ENCODE measurements around the gene ALDH18A1. TPM values are rescaled to one million over a fixed set of nuclear protein-coding genes. Genes with fewer than 3 reads are reported as not detected.
A peak's percentile ranks its signal among the peaks of the same experiment; 100 is the strongest.

Gene ALDH18A1
- total and polyA plus RNA-seq, 2 of the 8 experiments (the other 6 are each of a cell fraction or from before 2014, with no cell fraction given), result 59.6 to 128 TPM

GRCh38 chr10:95693668-95694534, 37.4 kb upstream of the ALDH18A1 start, which contains the start of gene TCTN3:
TCTN3 (minus strand) TSS chr10:95693927; CDS start chr10:95693899, 28 bp downstream.
- peaks cover 0 to 2% of the 10 kb centered on the region in 2 experiments for H4K20me1 ChIP-seq (replicated peaks in 1 of 2; ENCODE audit: control insufficient read depth in 1 of 2, insufficient read depth in 2 of 2, low read length in 2 of 2)
- 0 out of 2 replicates have a peak within 1 kb of the TSS, but pooled peaks have one; percentile 72 for H2BK15ac ChIP-seq (ENCODE audit: low read length)
- H3K27me3 ChIP-seq (replicated peaks in 1 of 4; ENCODE audit: control insufficient read depth in 3 of 4, extremely low read depth in 1 of 4, insufficient read depth in 3 of 4, low read length in 3 of 4), result no peaks in the 10 kb centered on the region
- no peak within 1 kb of the TSS for H2AK5ac ChIP-seq (ENCODE audit: low read depth, low read length)
- peak within 1 kb of the TSS; percentile 76 for H4K91ac ChIP-seq (replicated peaks; ENCODE audit: insufficient read length, low read length)
- WGBS, 2 experiments (ENCODE audit: extremely low coverage in 1 of 2, insufficient coverage in 1 of 2, insufficient read length in 1 of 2, insufficient replicate concordance in 2 of 2, low coverage in 1 of 2, low lambda C conversion rate in 2 of 2, missing lambda C conversion rate in 1 of 2), result 1% methylated on average over 53 of the region's 53 CpGs; no CpG with 5 or more reads in 1 of the 2 experiments
- H3K79me2 ChIP-seq (ENCODE audit: control insufficient read depth in 1 of 2, insufficient read depth in 2 of 2, low read length in 2 of 2), result peaks cover 0 to 21% of the 10 kb centered on the region in 2 experiments; a peak in 2 of 4 replicates
- POLR2A ChIA-PET (ENCODE audit: partially characterized antibody), result interaction anchor here (0.6 to 1.9 kb wide), 5 partner anchors 15 to 436 kb away, joined by 3 to 6 read pairs (median 4); partner anchors contain the start of gene ZNF518A
- peak within 1 kb of the TSS; percentile 92; the same call in 1 of the 2 replicates for H4K8ac ChIP-seq (ENCODE audit: extremely low read depth, insufficient read depth, low read length)
- H3K27ac ChIP-seq (ENCODE audit: low read depth, low read length), result peak within 1 kb of the TSS; percentile 82
- no peak within 1 kb of the TSS for H3K23ac ChIP-seq (ENCODE audit: insufficient read length)
- H3K4me1 ChIP-seq (replicated peaks in 1 of 4; ENCODE audit: control insufficient read depth in 3 of 4, insufficient read depth in 4 of 4, low read length in 3 of 4), result peaks cover 0 to 3% (median 1%) of the 10 kb centered on the region in 4 experiments; a peak in 2 of 7 replicates
- CTCF ChIA-PET (ENCODE audit: partially characterized antibody), result interaction anchor here (0.5 to 6.4 kb wide), 67 partner anchors 9 to 536 kb away, joined by 3 to 238 read pairs (median 4); partner anchors contain the start of genes CC2D2B and ENTPD1
- peaks cover 2% of the 10 kb centered on the region; the same call in 1 of the 2 replicates for H3K79me1 ChIP-seq (ENCODE audit: low read depth, low read length)
- H2AFZ ChIP-seq (ENCODE audit: low read length), result peak within 1 kb of the TSS; percentile 72; the same call in 1 of the 2 replicates
- DNase-seq (ENCODE audit: low read depth in 1 of 2, low spot score in 2 of 2) (peak; percentile 95 to 97), FAIRE-seq (peak; percentile 97)
- H3K56ac ChIP-seq (replicated peaks; ENCODE audit: insufficient read length, low read depth, low read length), result peak within 1 kb of the TSS; percentile 80
- H3K18ac ChIP-seq (ENCODE audit: extremely low read depth, low read length), result peak within 1 kb of the TSS; percentile 86; the same call in 1 of the 2 replicates
- no peak within 1 kb of the TSS for H2BK120ac ChIP-seq (replicated peaks; ENCODE audit: low read depth, low read length)
- H4K5ac ChIP-seq (ENCODE audit: insufficient read length, low read depth, low read length), result peak within 1 kb of the TSS; percentile 73
- H2BK12ac ChIP-seq (ENCODE audit: low read depth, low read length), result no peak within 1 kb of the TSS
- peaks cover 7% of the 10 kb centered on the region for H3K23me2 ChIP-seq (ENCODE audit: low read depth, low read length)
- no peak within 1 kb of the TSS for H2BK20ac ChIP-seq (ENCODE audit: low read length)
- H3K4me3 ChIP-seq (ENCODE audit: extremely low read depth in 1 of 4, insufficient read depth in 2 of 4, low read depth in 3 of 4, low read length in 4 of 4), result peak within 1 kb of the TSS; percentile 65 to 98 (median 82)
- peak within 1 kb of the TSS; percentile 48 to 96 (median 84) for H3K9ac ChIP-seq (replicated peaks in 1 of 4; ENCODE audit: extremely low read depth in 1 of 4, low read depth in 3 of 4, low read length in 3 of 4)
- H3K14ac ChIP-seq (ENCODE audit: insufficient read length), result no peak within 1 kb of the TSS
- H3K4ac ChIP-seq (replicated peaks; ENCODE audit: insufficient read length, low read depth, low read length), result peak within 1 kb of the TSS; percentile 13
- peaks cover 0 to 16% (median 8%) of the 10 kb centered on the region in 4 experiments; a peak in 7 of 8 replicates for H3K36me3 ChIP-seq (ENCODE audit: control insufficient read depth in 2 of 4, insufficient read depth in 4 of 4, low read length in 3 of 4)
- peak within 1 kb of the TSS; percentile 84 to 94 for H3K4me2 ChIP-seq (ENCODE audit: insufficient read depth in 1 of 2, low read depth in 2 of 2, low read length in 2 of 2)
- H3K9me3 ChIP-seq (ENCODE audit: insufficient read depth in 2 of 2, low read depth in 1 of 2, low read length in 1 of 2), result peaks cover 0 to 2% of the 10 kb centered on the region in 2 experiments; a peak in 1 of 4 replicates
- peak within 1 kb of the TSS; percentile 74 for H2BK5ac ChIP-seq (ENCODE audit: low read depth, low read length)
- TF ChIP-seq SIN3A (conservative IDR thresholded peaks at IDR 0.05 in 1 of 2, IDR thresholded peaks at IDR 0.05 in 1 of 2; ENCODE audit: low read depth in 1 of 2, low read length in 2 of 2) (peak; percentile 14 to 86; a peak in 2 of 4 replicates), ZNF274 (IDR thresholded peaks at IDR 0.05; ENCODE audit: borderline replicate concordance, extremely low read depth, low read length) (no peak), SUZ12 (IDR thresholded peaks at IDR 0.05; ENCODE audit: low read length) (no peak), SIRT6 (IDR thresholded peaks at IDR 0.05; ENCODE audit: low read length) (no peak), CREB1 (IDR thresholded peaks at IDR 0.05) (peak; percentile 96), HDAC2 (IDR thresholded peaks at IDR 0.05; ENCODE audit: borderline replicate concordance in 1 of 2, low read depth in 2 of 2, low read length in 2 of 2) (peak; percentile 15 to 87; a peak in 2 of 4 replicates), BACH1 (IDR thresholded peaks at IDR 0.05; ENCODE audit: low read length) (no peak), POU5F1 (IDR thresholded peaks at IDR 0.05; ENCODE audit: low read depth, low read length) (no peak), ATF3 (IDR thresholded peaks at IDR 0.05; ENCODE audit: insufficient read depth, low read depth, low read length) (0 out of 2 replicates have a peak, but pooled peaks have one; percentile 62)

Measured in H1 (cell line).